HepG2 (cell line): ENCODE results near the gene H2AZ2. TPM values are rescaled to one million over a fixed set of nuclear protein-coding genes. Genes with fewer than 3 reads are reported as not detected.
A peak's percentile ranks its signal among the peaks of the same experiment; 100 is the strongest.

Experiments used
- ATAC-seq: fragments of 200-7000 bp; cut with Tn5 transposase; 3 replicates; pipeline ENCODE4 v1.9.1; 2020; ENCODE audit warnings: mild to moderate bottlenecking, moderate library complexity
- BruUV-seq: library from RNA; stranded (reverse); fragments of 400-500 nt; replicated peaks from 2 replicates; lab custom pipeline; 2021; lab: Mats Ljungman, UMichigan
- CTCF ChIA-PET: fragments of 300-600 bp; formaldehyde crosslinking; extraction: SDS; loops from one replicate; lab custom pipeline; 2021; ENCODE audit warnings: low total read pairs, inconsistent platforms, low intra/inter-chr PET ratio; lab: Yijun Ruan, JAX
- POLR2A ChIA-PET: fragments of 350-600 bp; sonication (Branson Sonifier 250); formaldehyde crosslinking; loops from one replicate; lab custom pipeline; 2020; ENCODE audit warnings: antibody characterized with exemption, inconsistent platforms; lab: Yijun Ruan, JAX
- DNase-seq: peaks from one replicate; pipeline ENCODE4 v3.0.0-alpha.2; 2015; ENCODE audit warnings: low spot score
- FAIRE-seq: peaks from 3 replicates; lab custom pipeline; 2011; peaks lifted over from hg19 to GRCh38; lab: Jason Lieb, UNC
- H2AFZ ChIP-seq: one replicate; pipeline ENCODE4 v1.6.1; 2011; ENCODE audit warnings: low read length, inconsistent platforms
- H3K27ac ChIP-seq: fragments of 300-600 bp; 3 replicates; pipeline ENCODE4 v1.8.0; 2011; ENCODE audit warnings: mixed run types, mild to moderate bottlenecking, mixed read lengths, low read length, inconsistent platforms; ENCODE audit not compliant: insufficient read depth; ENCODE audit errors: extremely low read length
- H3K27me3 ChIP-seq, 2 experiments: fragments of 200-600 bp in 1 of 2; 2 replicates in 1 of 2; 3 replicates in 1 of 2; pipeline versions ENCODE4 v1.6.0 to v1.8.0; 2011; ENCODE audit warnings: low read length in 2 of 2, mild to moderate bottlenecking in 2 of 2, moderate library complexity in 2 of 2, inconsistent platforms in 1 of 2; ENCODE audit not compliant: insufficient read depth in 2 of 2, control insufficient read depth in 1 of 2
- H3K36me3 ChIP-seq, 2 experiments: fragments of 200-600 bp in 1 of 2; replicated peaks in 1 of 2; 2 replicates in 1 of 2; 3 replicates in 1 of 2; pipeline versions ENCODE4 v1.5.1 to v1.8.0; 2011; ENCODE audit warnings: low read length in 2 of 2, inconsistent platforms in 1 of 2; ENCODE audit not compliant: insufficient read depth in 2 of 2, control insufficient read depth in 1 of 2
- H3K4me1 ChIP-seq: 2 replicates; pipeline ENCODE4 v1.5.1; 2012; ENCODE audit warnings: low read length, inconsistent platforms; ENCODE audit not compliant: insufficient read depth
- H3K4me2 ChIP-seq: 2 replicates; pipeline ENCODE4 v1.6.0; 2011; ENCODE audit warnings: low read depth, low read length, inconsistent platforms
- H3K4me3 ChIP-seq, 3 experiments: fragments of 200-600 bp in 1 of 3; sonication (generic), shearing (Covaris generic) in 1 of 3; replicated peaks in 1 of 3; 2 replicates each; pipeline ENCODE4 v1.5.1; 2011 to 2016; ENCODE audit warnings: low read length in 3 of 3, inconsistent platforms in 2 of 3, low read depth in 2 of 3, mild to moderate bottlenecking in 2 of 3, control low read depth in 1 of 3, mixed read lengths in 1 of 3; ENCODE audit not compliant: insufficient read depth in 1 of 3
- H3K79me2 ChIP-seq: one replicate; pipeline ENCODE4 v1.6.1; 2011; ENCODE audit warnings: low read length, inconsistent platforms; ENCODE audit not compliant: insufficient read depth
- H3K9ac ChIP-seq: 2 replicates; pipeline ENCODE4 v1.6.0; 2011; ENCODE audit warnings: mild to moderate bottlenecking, low read depth, low read length, inconsistent platforms; ENCODE audit not compliant: insufficient read depth
- H3K9me3 ChIP-seq: 2 replicates; pipeline ENCODE4 v1.5.1; 2012; ENCODE audit warnings: mild to moderate bottlenecking, low read length
- H4K20me1 ChIP-seq: 2 replicates; pipeline ENCODE4 v1.6.0; 2011; ENCODE audit warnings: inconsistent platforms, mild to moderate bottlenecking, low read length, moderate library complexity; ENCODE audit not compliant: insufficient read depth
- AHR ChIP-seq: IDR thresholded peaks from 2 replicates; pipeline ENCODE4 v1.6.1; 2018; ENCODE audit warnings: missing genetic modification reagents, missing compliant biosample characterization
- FIP1L1 ChIP-seq: fragments of 200-400 bp; formaldehyde crosslinking; IDR thresholded peaks from 2 replicates; pipeline ENCODE4 v1.6.1; 2018; ENCODE audit warnings: low read depth, mild to moderate bottlenecking, low read length, moderate library complexity, borderline replicate concordance; ENCODE audit not compliant: insufficient read depth
- FUBP1 ChIP-seq: sonication (generic); formaldehyde crosslinking; IDR thresholded peaks from 2 replicates; pipeline ENCODE4 v1.5.1; 2020; ENCODE audit warnings: missing genetic modification reagents, mild to moderate bottlenecking, borderline replicate concordance
- KDM2A ChIP-seq: sonication (generic); formaldehyde crosslinking; IDR thresholded peaks from 2 replicates; pipeline ENCODE4 v1.4.0; 2020; ENCODE audit warnings: low read depth, missing genetic modification reagents, borderline replicate concordance
- NRL ChIP-seq: sonication (generic); formaldehyde crosslinking; IDR thresholded peaks from 2 replicates; pipeline ENCODE4 v1.5.0; 2020; ENCODE audit warnings: missing genetic modification reagents, mild to moderate bottlenecking, moderate library complexity, borderline replicate concordance
- TAF1 ChIP-seq: sonication (generic); formaldehyde crosslinking; IDR thresholded peaks from 2 replicates; pipeline ENCODE4 v1.4.0; 2020; ENCODE audit warnings: missing genetic modification reagents
- ZBTB14 ChIP-seq: sonication (generic); formaldehyde crosslinking; IDR thresholded peaks from 2 replicates; pipeline ENCODE4 v1.4.0; 2020; ENCODE audit warnings: missing genetic modification reagents
- ZBTB40 ChIP-seq, 2 experiments: fragments of 450-650 bp in 1 of 2; sonication (generic) in 1 of 2; formaldehyde crosslinking in 1 of 2; IDR thresholded peaks; 2 replicates each; pipeline versions ENCODE4 v1.6.1 to v1.8.0; 2016 to 2022; ENCODE audit warnings: antibody characterized with exemption in 1 of 2, mild to moderate bottlenecking in 1 of 2, missing genetic modification reagents in 1 of 2
- ZFP41 ChIP-seq: sonication (generic); formaldehyde crosslinking; IDR thresholded peaks from 2 replicates; pipeline ENCODE4 v1.4.0; 2020; ENCODE audit warnings: mild to moderate bottlenecking, missing genetic modification reagents, borderline replicate concordance
- ZNF614 ChIP-seq: IDR thresholded peaks from 2 replicates; pipeline ENCODE4 v1.6.1; 2018; ENCODE audit warnings: missing biosample characterization, missing genetic modification reagents, inconsistent platforms, borderline replicate concordance
- ZNF891 ChIP-seq: sonication (generic); formaldehyde crosslinking; IDR thresholded peaks from 2 replicates; pipeline ENCODE4 v1.5.0; 2020; ENCODE audit warnings: mild to moderate bottlenecking, missing genetic modification reagents
- WGBS: methylation state at CpG from one replicate; pipeline ENCODE4 v1.1.6; 2017; ENCODE audit warnings: low lambda C conversion rate; 5-methylcytosine and 5-hydroxymethylcytosine counted together
- in situ Hi-C: cut with HindIII; loops from 2 replicates; pipeline ENCODE4 v1.10.0; 2017; ENCODE audit warnings: low pct_unique_long_range_greater_than_20kb; ENCODE audit not compliant: extremely low pct_ligation_motif_present
- intact Hi-C: fragments of 100-400 bp; cut with micrococcal nuclease; formaldehyde crosslinking; loops from one replicate; pipeline ENCODE4 v1.10.0; 2022; ENCODE audit not compliant: unreplicated experiment
- polyA plus RNA-seq, 8 experiments: library from polyadenylated mRNA; depleted of rRNA in 3 of 8; stranded (reverse) in 7 of 8; unstranded in 1 of 8; fragments of >200 nt; fragmentation: Illumina TruSeq in 4 of 8; extraction: Trizol in 4 of 8; gene quantifications; 2 replicates each; pipeline versions ENCODE4 v1.2.1 to v1.2.3, GENCODE V29; 2011 to 2016; ENCODE audit warnings: low read depth in 4 of 8, missing spikeins in 1 of 8, mixed read lengths in 1 of 8; ENCODE audit not compliant: insufficient read depth in 1 of 8
- total RNA-seq, 5 experiments: library from RNA; depleted of rRNA; stranded (reverse); fragments of >200 nt; fragmentation: Illumina TruSeq; extraction: Trizol; gene quantifications; 2 replicates each; pipeline ENCODE4 v1.2.3, GENCODE V29; 2016; ENCODE audit warnings: low read depth in 1 of 5

Gene H2AZ2
- total and polyA plus RNA-seq, 2 of the 13 experiments (the other 11 are each of a cell fraction or from before 2014, with no cell fraction given), result 121 to 223 TPM

- ChIA-PET CTCF (no interaction called here), POLR2A (interaction anchor here (1.1 to 2.8 kb wide), 2 partner anchors 14 to 166 kb away, joined by 3 to 8 read pairs; no protein-coding TSS in a partner anchor)
- Histone ChIP-seq H3K4me2 (no peak overlapping the region), H3K4me3 (no peak overlapping the region), H3K27ac (no peak overlapping the region), H3K9me3 (no peaks in the 10 kb centered on the region), H3K4me1 (peaks cover 27% of the 10 kb centered on the region), H4K20me1 (peaks cover 12% of the 10 kb centered on the region; the same call in 1 of the 2 replicates), H3K36me3 (peaks cover 4 to 18% of the 10 kb centered on the region in 2 experiments), H3K9ac (no peak overlapping the region), H3K27me3 (no peaks in the 10 kb centered on the region), H2AFZ (no peak overlapping the region), H3K79me2 (no peaks in the 10 kb centered on the region)
- no TSS peak for BruUV-seq
- intact Hi-C loops, result no loop called here
- TF ChIP-seq FUBP1 (CRISPR knock-in tag) (no peak), ZNF891 (no peak), ZBTB14 (CRISPR knock-in tag) (no peak), TAF1 (CRISPR knock-in tag) (no peak), ZFP41 (CRISPR knock-in tag) (no peak), NRL (CRISPR knock-in tag) (no peak), AHR (CRISPR knock-in tag) (no peak), FIP1L1 (no peak), KDM2A (CRISPR knock-in tag) (no peak), ZBTB40 (IDR thresholded peaks at IDR 0.05) (no peak), ZBTB40 (CRISPR knock-in tag; IDR thresholded peaks at IDR 0.05) (no peak), ZNF614 (CRISPR knock-in tag) (no peak)
- WGBS, result 92% methylated on average over 5 of the region's 5 CpGs
- no peak for FAIRE-seq
- ATAC-seq, result peak; percentile 20
- in situ Hi-C loops, result no loop called here
- no peak for DNase-seq
Measured at GRCh38 chr7:44805950-44806349, 41.9 kb downstream of the H2AZ2 start.
